ENCODE results near the gene ALKBH3.

Gene ALKBH3

DNA sequence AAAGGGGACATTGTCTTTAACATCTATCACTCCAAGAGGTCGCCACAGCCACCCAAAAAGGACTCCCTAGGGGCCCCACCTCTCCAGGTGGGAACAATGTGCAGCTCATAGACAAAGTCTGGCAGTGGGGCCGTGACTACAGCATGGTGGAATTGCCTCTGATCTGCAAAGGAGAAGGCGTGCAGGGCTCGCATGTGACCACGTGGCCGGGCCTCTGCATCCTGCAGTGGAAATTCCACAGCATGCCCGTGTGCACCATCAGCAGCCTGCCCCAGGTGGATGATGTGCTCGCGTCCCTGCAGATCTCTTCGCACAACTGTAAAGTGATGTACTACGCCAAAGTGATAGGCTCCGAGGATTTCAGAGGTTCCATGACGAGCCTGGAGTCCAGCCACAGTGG lies 18.5 kb downstream of the ALKBH3 start:
- H3K4me3 ChIP-seq (ENCODE audit: low read depth, low read length): no peak overlapping the region
- DNase-seq (ENCODE audit: low read depth, low spot score): no peak
- in situ Hi-C loops (cut with HindIII; ENCODE audit: low sequenced_read_pairs): no loop called here
- TF ChIP-seq, protein P1, sequence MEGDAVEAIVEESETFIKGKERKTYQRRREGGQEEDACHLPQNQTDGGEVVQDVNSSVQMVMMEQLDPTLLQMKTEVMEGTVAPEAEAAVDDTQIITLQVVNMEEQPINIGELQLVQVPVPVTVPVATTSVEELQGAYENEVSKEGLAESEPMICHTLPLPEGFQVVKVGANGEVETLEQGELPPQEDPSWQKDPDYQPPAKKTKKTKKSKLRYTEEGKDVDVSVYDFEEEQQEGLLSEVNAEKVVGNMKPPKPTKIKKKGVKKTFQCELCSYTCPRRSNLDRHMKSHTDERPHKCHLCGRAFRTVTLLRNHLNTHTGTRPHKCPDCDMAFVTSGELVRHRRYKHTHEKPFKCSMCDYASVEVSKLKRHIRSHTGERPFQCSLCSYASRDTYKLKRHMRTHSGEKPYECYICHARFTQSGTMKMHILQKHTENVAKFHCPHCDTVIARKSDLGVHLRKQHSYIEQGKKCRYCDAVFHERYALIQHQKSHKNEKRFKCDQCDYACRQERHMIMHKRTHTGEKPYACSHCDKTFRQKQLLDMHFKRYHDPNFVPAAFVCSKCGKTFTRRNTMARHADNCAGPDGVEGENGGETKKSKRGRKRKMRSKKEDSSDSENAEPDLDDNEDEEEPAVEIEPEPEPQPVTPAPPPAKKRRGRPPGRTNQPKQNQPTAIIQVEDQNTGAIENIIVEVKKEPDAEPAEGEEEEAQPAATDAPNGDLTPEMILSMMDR (IDR thresholded peaks at IDR 0.05; ENCODE audit: low read depth, low read length): no peak

DNA sequence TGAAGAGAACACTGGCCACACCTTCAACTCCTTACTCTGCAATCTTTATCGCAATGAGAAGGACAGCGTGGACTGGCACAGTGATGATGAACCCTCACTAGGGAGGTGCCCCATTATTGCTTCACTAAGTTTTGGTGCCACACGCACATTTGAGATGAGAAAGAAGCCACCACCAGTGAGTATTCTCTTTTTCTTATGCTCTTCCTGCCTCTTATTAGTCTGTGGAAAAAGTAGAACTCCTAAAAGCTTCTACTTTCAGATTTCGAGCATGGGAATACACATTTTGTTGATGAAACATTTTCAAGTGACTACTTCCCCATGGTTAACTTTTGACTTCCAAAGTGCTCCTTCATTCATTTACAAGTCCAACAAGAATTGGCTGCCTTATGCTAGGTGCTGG lies 20.9 kb downstream of the ALKBH3 start:
- H3K4me3 ChIP-seq (ENCODE audit: low read depth, low read length): no peak overlapping the region
- TF ChIP-seq, protein P1 (IDR thresholded peaks at IDR 0.05; ENCODE audit: low read depth, low read length): no peak
- no peak for DNase-seq (ENCODE audit: low read depth, low spot score)
- in situ Hi-C loops (cut with HindIII; ENCODE audit: low sequenced_read_pairs): no loop called here

DNA sequence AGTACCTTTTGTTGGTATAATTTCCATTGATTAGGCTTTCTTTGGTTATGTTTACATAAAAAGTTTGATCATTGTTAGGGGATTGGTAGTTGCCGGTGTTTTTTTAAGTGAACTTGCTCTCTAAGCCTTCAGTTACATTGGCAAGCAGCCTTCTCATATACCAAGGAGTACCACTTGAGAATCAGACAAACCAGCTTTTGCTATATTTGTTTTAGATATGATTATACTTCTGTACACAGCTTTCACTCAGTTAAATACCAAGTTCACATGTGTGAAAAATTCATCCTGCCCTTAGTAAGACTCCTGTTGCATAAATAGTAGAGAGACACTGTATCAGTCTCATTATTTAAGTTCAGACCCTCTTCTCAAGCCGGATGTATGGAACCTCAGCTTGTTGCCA lies 22.4 kb downstream of the ALKBH3 start:
- no peak overlapping the region for H3K4me3 ChIP-seq (ENCODE audit: low read depth, low read length)
- TF ChIP-seq, protein P1 (IDR thresholded peaks at IDR 0.05; ENCODE audit: low read depth, low read length): no peak
- in situ Hi-C loops (cut with HindIII; ENCODE audit: low sequenced_read_pairs): no loop called here
- no peak for DNase-seq (ENCODE audit: low read depth, low spot score)

DNA sequence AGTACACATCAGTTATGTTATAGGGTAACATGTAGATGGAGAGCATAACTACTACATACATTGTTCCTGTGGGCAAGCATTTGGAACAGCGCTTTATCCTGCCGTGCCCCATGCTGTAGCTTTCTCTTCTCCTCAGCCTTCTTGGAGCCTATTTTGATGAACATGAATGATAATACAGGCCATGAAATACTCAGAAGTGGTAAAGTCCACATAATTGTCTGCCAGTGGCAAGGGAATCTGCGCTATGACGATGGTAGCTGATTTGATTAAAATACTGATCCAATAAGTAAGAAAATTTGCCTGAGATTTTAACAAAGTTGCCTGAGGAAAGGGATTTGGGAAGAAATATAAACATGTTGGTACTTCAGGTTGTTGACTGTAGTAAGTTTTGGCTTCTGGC lies 23.3 kb downstream of the ALKBH3 start:
- TF ChIP-seq, protein P1 (IDR thresholded peaks at IDR 0.05; ENCODE audit: low read depth, low read length): no peak
- H3K4me3 ChIP-seq (ENCODE audit: low read depth, low read length): no peak overlapping the region
- in situ Hi-C loops (cut with HindIII; ENCODE audit: low sequenced_read_pairs): no loop called here
- no peak for DNase-seq (ENCODE audit: low read depth, low spot score)

DNA sequence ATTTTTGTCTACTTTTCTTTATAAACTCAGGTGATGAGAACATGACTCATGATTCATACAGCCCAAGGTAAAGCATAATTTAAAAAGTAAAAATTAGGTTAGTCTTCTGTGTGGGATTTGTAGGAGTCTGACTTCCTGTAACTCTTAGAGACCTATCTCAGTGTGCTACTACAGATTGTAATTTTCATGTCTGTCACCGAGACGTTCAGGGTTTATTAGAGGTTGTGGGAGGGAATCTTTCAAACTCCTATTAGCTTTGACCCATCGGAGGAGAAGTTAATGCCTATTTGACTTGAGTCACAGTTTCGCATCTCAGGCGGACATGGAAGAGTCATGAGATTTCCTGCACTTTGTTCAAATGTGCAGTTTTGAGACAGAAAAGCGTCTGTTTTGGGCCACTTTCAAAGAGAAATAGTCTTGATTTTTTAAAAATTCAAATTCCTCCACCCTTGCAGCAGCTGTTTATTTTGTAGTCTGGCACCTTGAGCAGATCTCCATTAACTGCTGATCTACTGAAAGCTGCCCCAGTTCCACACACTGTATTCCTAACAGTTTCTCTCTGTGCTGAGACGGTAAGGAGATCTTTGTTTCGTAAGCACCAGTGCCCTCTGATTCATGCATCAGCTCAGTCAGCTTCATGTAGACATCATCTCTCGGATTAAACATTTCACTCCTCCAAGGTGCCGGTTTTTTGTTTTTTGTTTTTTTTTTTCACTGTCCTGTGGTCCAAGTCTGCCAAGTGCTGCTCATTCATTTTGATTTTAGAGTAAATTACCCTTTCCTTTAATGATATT lies 24.3 kb downstream of the ALKBH3 start:
- in situ Hi-C loops (cut with HindIII; ENCODE audit: low sequenced_read_pairs): no loop called here
- H3K4me3 ChIP-seq (ENCODE audit: low read depth, low read length): no peak overlapping the region
- TF ChIP-seq, protein P1 (IDR thresholded peaks at IDR 0.05; ENCODE audit: low read depth, low read length): no peak
- peak; percentile 41 for DNase-seq (ENCODE audit: low read depth, low spot score)

DNA sequence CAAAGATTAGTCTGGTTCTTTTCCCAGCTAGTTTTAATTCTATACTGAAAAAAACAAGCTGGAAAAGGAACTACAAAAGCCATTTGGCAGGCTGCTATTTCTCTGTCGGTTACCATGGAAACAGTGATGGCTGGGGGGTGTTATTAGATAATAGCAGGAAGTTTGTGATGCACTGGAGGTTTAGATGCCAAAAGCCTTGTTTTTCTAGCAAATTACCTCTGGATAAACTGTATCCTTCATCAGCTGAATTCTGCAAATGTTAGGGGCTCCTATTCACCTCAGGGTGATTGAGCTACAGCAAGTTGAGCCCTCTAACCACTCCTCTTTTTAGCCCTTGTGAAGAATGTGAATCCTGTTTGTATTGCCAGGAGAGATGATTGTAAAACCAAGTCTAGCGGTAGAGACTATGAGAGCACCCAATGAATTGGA lies 25.2 kb downstream of the ALKBH3 start:
- peak; percentile 27 for DNase-seq (ENCODE audit: low read depth, low spot score)
- no peak overlapping the region for H3K4me3 ChIP-seq (ENCODE audit: low read depth, low read length)
- in situ Hi-C loops (cut with HindIII; ENCODE audit: low sequenced_read_pairs): no loop called here
- TF ChIP-seq, protein P1 (IDR thresholded peaks at IDR 0.05; ENCODE audit: low read depth, low read length): no peak
